GM12878 (cell line): ENCODE measurements around the gene CENPC. TPM values are rescaled to one million over a fixed set of nuclear protein-coding genes. Genes with fewer than 3 reads are reported as not detected.

ENCODE experiments used
- ATAC-seq: fragments of 200-7000 bp; cut with Tn5 transposase; 3 replicates; pipeline ENCODE4 v1.9.1; 2020; ENCODE audit warnings: mild to moderate bottlenecking, moderate library complexity
- BruUV-seq: library from RNA; stranded (reverse); fragments of 400-500 nt; replicated peaks from 2 replicates; lab custom pipeline; 2021; lab: Mats Ljungman, UMichigan
- CTCF ChIA-PET: fragments of 300-600 bp; sonication (Branson Sonifier 250); formaldehyde crosslinking; extraction: SDS; loops from one replicate; lab custom pipeline; 2021; ENCODE audit warnings: inconsistent platforms; lab: Yijun Ruan, JAX
- POLR2A ChIA-PET: fragments of 350-600 bp; formaldehyde crosslinking; extraction: SDS; loops from one replicate; lab custom pipeline; 2021; ENCODE audit warnings: inconsistent platforms; lab: Charles Lee
- RAD21 ChIA-PET: fragments of 300-600 bp; sonication (Branson Sonifier 250); formaldehyde crosslinking; loops from one replicate; lab custom pipeline; 2023; ENCODE audit warnings: antibody characterized with exemption; ENCODE audit not compliant: unreplicated experiment; lab: Charles Lee
- SMC1A ChIA-PET: fragments of 300-600 bp; sonication (Branson Sonifier 250); formaldehyde crosslinking; loops from one replicate; lab custom pipeline; 2023; ENCODE audit not compliant: unreplicated experiment, uncharacterized antibody; lab: Charles Lee
- DNase-seq: peaks from one replicate; pipeline ENCODE4 v3.0.0-alpha.2; 2011; ENCODE audit warnings: low read depth, low spot score
- FAIRE-seq: peaks from 3 replicates; lab custom pipeline; 2011; peaks lifted over from hg19 to GRCh38; lab: Jason Lieb, UNC
- H2AFZ ChIP-seq: 2 replicates; pipeline ENCODE4 v1.6.0; 2011; ENCODE audit warnings: low read depth, low read length, control low read depth; ENCODE audit not compliant: control insufficient read depth
- H3K27ac ChIP-seq: 2 replicates; pipeline ENCODE4 v1.5.1; 2011; ENCODE audit warnings: control low read depth; ENCODE audit not compliant: control insufficient read depth, insufficient read depth
- H3K27me3 ChIP-seq, 2 experiments: replicated peaks in 1 of 2; 2 replicates each; pipeline versions ENCODE4 v1.6.0 to v1.6.1; 2011; ENCODE audit warnings: low read length in 1 of 2; ENCODE audit not compliant: control insufficient read depth in 2 of 2, insufficient read depth in 2 of 2
- H3K36me3 ChIP-seq, 2 experiments: 2 replicates each; pipeline ENCODE4 v1.5.1; 2011; ENCODE audit warnings: low read length in 1 of 2; ENCODE audit not compliant: control insufficient read depth in 2 of 2, insufficient read depth in 2 of 2
- H3K4me1 ChIP-seq: 2 replicates; pipeline ENCODE4 v1.6.1; 2011; ENCODE audit warnings: mild to moderate bottlenecking, low read length, moderate library complexity, mixed read lengths; ENCODE audit not compliant: control insufficient read depth, insufficient read depth
- H3K4me2 ChIP-seq: 2 replicates; pipeline ENCODE4 v1.6.0; 2011; ENCODE audit warnings: control low read depth; ENCODE audit not compliant: control insufficient read depth, insufficient read depth
- H3K4me3 ChIP-seq: fragments of 200-600 bp; sonication (generic); 2 replicates; pipeline ENCODE4 v1.5.1; 2016
- H3K79me2 ChIP-seq: 2 replicates; pipeline ENCODE4 v1.6.0; 2011; ENCODE audit warnings: low read length; ENCODE audit not compliant: control insufficient read depth, insufficient read depth
- H3K9ac ChIP-seq: 2 replicates; pipeline ENCODE4 v1.8.0; 2011; ENCODE audit warnings: low read length, control low read depth, mixed read lengths; ENCODE audit not compliant: control insufficient read depth, insufficient read depth
- H3K9me3 ChIP-seq: replicated peaks from 3 replicates; pipeline ENCODE4 v1.5.1; 2011; ENCODE audit warnings: mild to moderate bottlenecking, low read length; ENCODE audit not compliant: control insufficient read depth, insufficient read depth
- H4K20me1 ChIP-seq: 2 replicates; pipeline ENCODE4 v1.6.0; 2011; ENCODE audit not compliant: control insufficient read depth, insufficient read depth
- BCL11A ChIP-seq: IDR thresholded peaks from 2 replicates; pipeline ENCODE4 v1.6.1; 2011; ENCODE audit warnings: low read depth, low read length
- CBX3 ChIP-seq: fragments of 200-600 bp; sonication (generic); IDR thresholded peaks from 2 replicates; pipeline ENCODE4 v1.6.1; 2016; ENCODE audit warnings: low read depth, borderline replicate concordance
- CREB1 ChIP-seq: IDR thresholded peaks from 2 replicates; pipeline ENCODE4 v1.6.1; 2012; ENCODE audit warnings: low read depth, mild to moderate bottlenecking, inconsistent platforms
- EGR1 ChIP-seq, 2 experiments: IDR thresholded peaks; 1 replicate in 1 of 2; 2 replicates in 1 of 2; pipeline ENCODE4 v1.6.1; 2011 to 2012; ENCODE audit warnings: low read depth in 2 of 2, low read length in 2 of 2, borderline replicate concordance in 1 of 2, mild to moderate bottlenecking in 1 of 2, moderate library complexity in 1 of 2
- EP300 ChIP-seq, 2 experiments: fragments of 150-350 bp in 1 of 2; IDR thresholded peaks; 2 replicates each; pipeline ENCODE4 v1.6.1; 2011 to 2012; ENCODE audit warnings: low read depth in 2 of 2, low read length in 2 of 2, borderline replicate concordance in 1 of 2, improper control_type of control experiment in 1 of 2, inconsistent platforms in 1 of 2; ENCODE audit not compliant: control insufficient read depth in 1 of 2
- FOS ChIP-seq: IDR thresholded peaks from 3 replicates; pipeline ENCODE4 v1.6.1; 2011; ENCODE audit warnings: borderline replicate concordance; ENCODE audit not compliant: insufficient read length; ENCODE audit errors: extremely low read depth
- FOXK2 ChIP-seq: fragments of 450-650 bp; IDR thresholded peaks from 2 replicates; pipeline ENCODE4 v1.6.1; 2017; ENCODE audit warnings: mild to moderate bottlenecking, moderate library complexity
- NRF1 ChIP-seq: conservative IDR thresholded peaks from 2 replicates; pipeline ENCODE4 v1.6.1; 2011; ENCODE audit warnings: mild to moderate bottlenecking, low read depth, low read length, improper control_type of control experiment
- ZSCAN29 ChIP-seq: fragments of 450-650 bp; IDR thresholded peaks from 2 replicates; pipeline ENCODE4 v1.6.1; 2017; ENCODE audit warnings: mild to moderate bottlenecking, moderate library complexity
- WGBS: methylation state at CpG from one replicate; pipeline ENCODE4 v1.1.6; 2016; ENCODE audit warnings: low lambda C conversion rate; ENCODE audit not compliant: insufficient replicate concordance, insufficient coverage; ENCODE audit errors: missing lambda C conversion rate; 5-methylcytosine and 5-hydroxymethylcytosine counted together
- in situ Hi-C: fragments of 300-500 bp; cut with MboI; formaldehyde crosslinking; loops from 9 replicates; pipeline ENCODE4 v1.14.3; 2018; ENCODE audit warnings: mixed read lengths
- intact Hi-C: fragments of 100-400 bp; cut with micrococcal nuclease; formaldehyde crosslinking; loops from one replicate; pipeline ENCODE4 v1.14.2; 2022; ENCODE audit not compliant: unreplicated experiment
- polyA plus RNA-seq, 11 experiments: library from polyadenylated mRNA; depleted of rRNA in 4 of 11; unstranded in 6 of 11; stranded (reverse) in 5 of 11; fragments of >200 nt; fragmentation: Nextera tagmentation in 4 of 11; fragmentation: Illumina TruSeq in 1 of 11; extraction: Ambion mirVana in 4 of 11; extraction: Trizol in 1 of 11; gene quantifications; 1 replicate in 1 of 11; 2 replicates in 10 of 11; pipeline versions ENCODE4 v1.2.1 to v1.2.3, GENCODE V29; 2011 to 2016; ENCODE audit warnings: inconsistent platforms in 2 of 11, missing spikeins in 2 of 11, low read depth in 1 of 11
- total RNA-seq, 4 experiments: library from RNA; depleted of rRNA in 3 of 4; stranded (reverse); fragments of >200 nt in 3 of 4; fragmentation: Illumina TruSeq in 1 of 4; extraction: Trizol in 1 of 4; gene quantifications; 2 replicates each; pipeline versions ENCODE4 v1.2.1 to v1.2.3, GENCODE V29; 2013 to 2021
- TF ChIP-seq, protein P1 (sequence below): fragments of 450-650 bp; IDR thresholded peaks from 2 replicates; pipeline ENCODE4 v1.6.1; 2017; ENCODE audit warnings: mild to moderate bottlenecking, moderate library complexity
- TF ChIP-seq, protein P2 (sequence below): fragments of 450-650 bp; IDR thresholded peaks from 2 replicates; pipeline ENCODE4 v1.6.1; 2017; ENCODE audit warnings: antibody characterized with exemption, mild to moderate bottlenecking, moderate library complexity

Gene CENPC
- total and polyA plus RNA-seq, 10 of the 15 experiments (the other 5 are each of a cell fraction or from before 2014, with no cell fraction given), result 13.1 to 34.9 (median 20.3) TPM

DNA sequence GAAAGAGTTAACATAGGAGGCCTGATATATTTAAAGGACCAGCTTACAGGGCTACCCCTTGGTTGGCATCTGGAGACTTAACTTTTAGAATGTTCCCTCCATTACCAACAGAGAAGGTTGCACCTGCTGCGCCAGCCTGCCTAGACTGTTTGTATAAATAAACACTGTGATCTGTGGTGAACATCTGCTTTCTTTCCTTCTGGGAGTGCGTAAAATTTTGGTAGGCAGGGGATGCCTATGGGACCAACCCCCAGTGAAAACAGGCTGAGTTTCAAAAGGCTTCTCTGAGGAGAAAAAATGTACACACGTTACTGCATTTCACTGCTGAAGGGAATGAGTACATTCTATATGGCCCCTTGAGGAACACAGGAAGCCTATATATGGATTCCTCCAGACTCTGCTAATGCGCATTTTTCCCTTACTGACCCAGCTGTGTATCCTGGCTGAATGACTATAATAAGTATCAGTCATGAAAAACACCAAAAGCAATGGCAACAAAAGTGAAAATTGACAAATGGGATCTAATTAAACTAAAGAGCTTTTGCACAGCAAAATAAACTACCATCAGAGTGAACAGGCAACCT lies 13.8 kb downstream of the CENPC start:
- 96% methylated on average over 4 of the region's 4 CpGs for WGBS
- intact Hi-C loops, result no loop called here

More for the DNA sequence above, 13.8 kb downstream of the CENPC start:
- in situ Hi-C loops, result loop anchor here (25.0 kb wide), 1 partner anchor 1106 kb away; no protein-coding TSS in a partner anchor
- ChIA-PET CTCF (interaction anchor here (1.0 kb wide), 2 partner anchors 12 to 215 kb away, joined by 3 read pairs; no protein-coding TSS in a partner anchor), SMC1A (no interaction called here), POLR2A (interaction anchor here (0.7 kb wide), 1 partner anchor 12 kb away, joined by 3 read pairs; no protein-coding TSS in a partner anchor), RAD21 (interaction anchor here (0.8 to 0.9 kb wide), 2 partner anchors 11 to 88 kb away, joined by 3 read pairs; no protein-coding TSS in a partner anchor)
- no TSS peak for BruUV-seq
- no peaks in the 10 kb centered on the region for H3K27me3 ChIP-seq
- peaks cover 12% of the 10 kb centered on the region; the same call in 2 of the 3 replicates for H3K9me3 ChIP-seq
- H4K20me1 ChIP-seq, result no peaks in the 10 kb centered on the region
- TF ChIP-seq ZSCAN29, result no peak
- TF ChIP-seq FOS, result no peak
- TF ChIP-seq EP300 (IDR thresholded peaks at IDR 0.05; ENCODE audit: borderline replicate concordance in 1 of 2, control insufficient read depth in 1 of 2, low read depth in 2 of 2, low read length in 2 of 2), result no peak
- no peak for TF ChIP-seq EGR1 (IDR thresholded peaks at IDR 0.05; ENCODE audit: borderline replicate concordance in 1 of 2, low read depth in 2 of 2, low read length in 2 of 2)
- no peak for TF ChIP-seq CREB1
- TF ChIP-seq NRF1, result no peak
- TF ChIP-seq, protein P1, sequence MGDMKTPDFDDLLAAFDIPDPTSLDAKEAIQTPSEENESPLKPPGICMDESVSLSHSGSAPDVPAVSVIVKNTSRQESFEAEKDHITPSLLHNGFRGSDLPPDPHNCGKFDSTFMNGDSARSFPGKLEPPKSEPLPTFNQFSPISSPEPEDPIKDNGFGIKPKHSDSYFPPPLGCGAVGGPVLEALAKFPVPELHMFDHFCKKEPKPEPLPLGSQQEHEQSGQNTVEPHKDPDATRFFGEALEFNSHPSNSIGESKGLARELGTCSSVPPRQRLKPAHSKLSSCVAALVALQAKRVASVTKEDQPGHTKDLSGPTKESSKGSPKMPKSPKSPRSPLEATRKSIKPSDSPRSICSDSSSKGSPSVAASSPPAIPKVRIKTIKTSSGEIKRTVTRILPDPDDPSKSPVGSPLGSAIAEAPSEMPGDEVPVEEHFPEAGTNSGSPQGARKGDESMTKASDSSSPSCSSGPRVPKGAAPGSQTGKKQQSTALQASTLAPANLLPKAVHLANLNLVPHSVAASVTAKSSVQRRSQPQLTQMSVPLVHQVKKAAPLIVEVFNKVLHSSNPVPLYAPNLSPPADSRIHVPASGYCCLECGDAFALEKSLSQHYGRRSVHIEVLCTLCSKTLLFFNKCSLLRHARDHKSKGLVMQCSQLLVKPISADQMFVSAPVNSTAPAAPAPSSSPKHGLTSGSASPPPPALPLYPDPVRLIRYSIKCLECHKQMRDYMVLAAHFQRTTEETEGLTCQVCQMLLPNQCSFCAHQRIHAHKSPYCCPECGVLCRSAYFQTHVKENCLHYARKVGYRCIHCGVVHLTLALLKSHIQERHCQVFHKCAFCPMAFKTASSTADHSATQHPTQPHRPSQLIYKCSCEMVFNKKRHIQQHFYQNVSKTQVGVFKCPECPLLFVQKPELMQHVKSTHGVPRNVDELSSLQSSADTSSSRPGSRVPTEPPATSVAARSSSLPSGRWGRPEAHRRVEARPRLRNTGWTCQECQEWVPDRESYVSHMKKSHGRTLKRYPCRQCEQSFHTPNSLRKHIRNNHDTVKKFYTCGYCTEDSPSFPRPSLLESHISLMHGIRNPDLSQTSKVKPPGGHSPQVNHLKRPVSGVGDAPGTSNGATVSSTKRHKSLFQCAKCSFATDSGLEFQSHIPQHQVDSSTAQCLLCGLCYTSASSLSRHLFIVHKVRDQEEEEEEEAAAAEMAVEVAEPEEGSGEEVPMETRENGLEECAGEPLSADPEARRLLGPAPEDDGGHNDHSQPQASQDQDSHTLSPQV, result no peak
- no peak for TF ChIP-seq CBX3
- no peak for TF ChIP-seq FOXK2
- no peak for TF ChIP-seq BCL11A
- TF ChIP-seq, protein P2, sequence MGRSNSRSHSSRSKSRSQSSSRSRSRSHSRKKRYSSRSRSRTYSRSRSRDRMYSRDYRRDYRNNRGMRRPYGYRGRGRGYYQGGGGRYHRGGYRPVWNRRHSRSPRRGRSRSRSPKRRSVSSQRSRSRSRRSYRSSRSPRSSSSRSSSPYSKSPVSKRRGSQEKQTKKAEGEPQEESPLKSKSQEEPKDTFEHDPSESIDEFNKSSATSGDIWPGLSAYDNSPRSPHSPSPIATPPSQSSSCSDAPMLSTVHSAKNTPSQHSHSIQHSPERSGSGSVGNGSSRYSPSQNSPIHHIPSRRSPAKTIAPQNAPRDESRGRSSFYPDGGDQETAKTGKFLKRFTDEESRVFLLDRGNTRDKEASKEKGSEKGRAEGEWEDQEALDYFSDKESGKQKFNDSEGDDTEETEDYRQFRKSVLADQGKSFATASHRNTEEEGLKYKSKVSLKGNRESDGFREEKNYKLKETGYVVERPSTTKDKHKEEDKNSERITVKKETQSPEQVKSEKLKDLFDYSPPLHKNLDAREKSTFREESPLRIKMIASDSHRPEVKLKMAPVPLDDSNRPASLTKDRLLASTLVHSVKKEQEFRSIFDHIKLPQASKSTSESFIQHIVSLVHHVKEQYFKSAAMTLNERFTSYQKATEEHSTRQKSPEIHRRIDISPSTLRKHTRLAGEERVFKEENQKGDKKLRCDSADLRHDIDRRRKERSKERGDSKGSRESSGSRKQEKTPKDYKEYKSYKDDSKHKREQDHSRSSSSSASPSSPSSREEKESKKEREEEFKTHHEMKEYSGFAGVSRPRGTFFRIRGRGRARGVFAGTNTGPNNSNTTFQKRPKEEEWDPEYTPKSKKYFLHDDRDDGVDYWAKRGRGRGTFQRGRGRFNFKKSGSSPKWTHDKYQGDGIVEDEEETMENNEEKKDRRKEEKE, result no peak
- DNase-seq, result no peak
- no peaks in the 10 kb centered on the region for H3K4me1 ChIP-seq
- H2AFZ ChIP-seq, result no peak overlapping the region
- H3K4me2 ChIP-seq, result no peak overlapping the region
- peaks cover 3% of the 10 kb centered on the region for H3K79me2 ChIP-seq
- peaks cover 3 to 37% of the 10 kb centered on the region in 2 experiments for H3K36me3 ChIP-seq
- no peak overlapping the region for H3K9ac ChIP-seq
- H3K4me3 ChIP-seq, result no peak overlapping the region
- ATAC-seq, result no peak
- no peak for FAIRE-seq
- no peak overlapping the region for H3K27ac ChIP-seq
